Muscle layer of duodenum (tissue), 2 donors: ENCODE data around the gene FOXO3.
"Not testable (repeated sequence)": the region's sequence is repeated elsewhere in the genome, so short reads cannot be mapped to it uniquely, and the experiment has no call there.

Experiments
- H3K27ac ChIP-seq: one replicate; pipeline ENCODE4 v1.7.0; 2013; ENCODE audit warnings: mild to moderate bottlenecking, low read length
- H3K27me3 ChIP-seq: one replicate; pipeline ENCODE4 v1.7.0; 2013; ENCODE audit warnings: low read depth, mild to moderate bottlenecking, control low read depth, low read length
- H3K36me3 ChIP-seq, 2 donors: one replicate each; pipeline ENCODE4 v1.7.0; 2013; ENCODE audit warnings: low read length in 2 of 2, control low read depth in 1 of 2, mild to moderate bottlenecking in 1 of 2; ENCODE audit not compliant: insufficient read depth in 2 of 2, control insufficient read depth in 1 of 2
- H3K4me1 ChIP-seq, 2 donors: one replicate each; pipeline ENCODE4 v1.7.0; 2013; ENCODE audit warnings: low read length in 2 of 2, mild to moderate bottlenecking in 2 of 2, control low read depth in 1 of 2, moderate library complexity in 1 of 2; ENCODE audit not compliant: insufficient read depth in 2 of 2, control insufficient read depth in 1 of 2
- H3K4me3 ChIP-seq, 2 donors: one replicate each; pipeline ENCODE4 v1.7.0; 2013; ENCODE audit warnings: low read length in 2 of 2, low read depth in 1 of 2, mild to moderate bottlenecking in 1 of 2
- H3K9me3 ChIP-seq, 2 donors: one replicate each; pipeline ENCODE4 v1.7.0; 2013; ENCODE audit warnings: low read length in 2 of 2, control low read depth in 1 of 2, mild to moderate bottlenecking in 1 of 2; ENCODE audit not compliant: control insufficient read depth in 1 of 2
- donor health status: healthy.

Gene FOXO3

DNA sequence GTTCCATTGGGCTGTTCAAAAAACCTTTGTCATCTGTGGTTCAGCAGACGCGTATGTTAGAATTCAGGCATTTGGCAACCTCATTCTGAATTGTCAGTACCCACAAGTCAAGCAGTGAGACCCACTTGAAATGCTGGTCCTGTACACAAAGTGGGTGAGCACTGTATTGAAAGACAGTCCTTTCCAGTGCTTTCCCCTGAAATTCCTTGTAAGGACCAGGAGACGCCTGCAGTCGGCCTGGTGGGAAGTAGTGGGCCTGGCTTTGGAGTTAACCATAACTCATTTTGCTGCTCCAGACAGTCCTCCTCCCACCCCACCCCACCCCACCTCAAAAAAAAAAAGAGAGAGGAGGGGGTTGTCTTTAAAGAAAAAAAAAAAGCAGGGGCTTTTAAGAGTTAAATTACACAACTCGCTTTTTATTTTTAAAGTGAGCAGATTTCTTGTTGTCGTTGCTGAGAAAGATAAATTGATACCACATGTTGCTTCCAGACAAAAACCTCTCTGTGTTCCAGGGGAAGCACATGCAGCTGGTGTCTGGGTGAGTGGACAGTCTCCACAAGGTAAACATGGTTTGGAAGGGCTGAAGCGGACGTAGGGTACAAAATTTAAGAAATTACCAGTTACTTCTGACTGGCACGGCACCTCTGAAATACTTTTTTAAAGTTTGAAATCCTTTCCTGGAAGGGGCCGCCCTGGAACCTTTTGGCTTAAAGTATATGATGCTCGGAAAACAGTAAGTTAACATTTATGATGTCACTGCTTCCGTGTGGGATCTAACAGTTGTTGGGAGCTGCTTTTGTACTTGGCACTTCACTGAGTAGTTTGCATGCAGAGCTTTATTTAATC lies 95.3 kb downstream of the FOXO3 start:
- Histone ChIP-seq H3K27ac (peak overlapping the region; percentile 77), H3K27me3 (no peaks in the 10 kb centered on the region), H3K4me1 (peaks cover 39 to 50% of the 10 kb centered on the region in 2 donors), H3K4me3 (peak overlapping the region in 1 of 2 donors; percentile 26), H3K36me3 (no peaks in the 10 kb centered on the region), H3K9me3 (no peaks in the 10 kb centered on the region)

- Histone ChIP-seq H3K4me1 (peaks cover 39 to 49% of the 10 kb centered on the region in 2 donors), H3K4me3 (peak overlapping the region in 1 of 2 donors; percentile 26), H3K27ac (peak overlapping the region; percentile 77), H3K9me3 (no peaks in the 10 kb centered on the region), H3K27me3 (no peaks in the 10 kb centered on the region), H3K36me3 (no peaks in the 10 kb centered on the region)
These were observed 96.1 kb downstream of the FOXO3 start for GRCh38 chr6:108656836-108657235.

DNA sequence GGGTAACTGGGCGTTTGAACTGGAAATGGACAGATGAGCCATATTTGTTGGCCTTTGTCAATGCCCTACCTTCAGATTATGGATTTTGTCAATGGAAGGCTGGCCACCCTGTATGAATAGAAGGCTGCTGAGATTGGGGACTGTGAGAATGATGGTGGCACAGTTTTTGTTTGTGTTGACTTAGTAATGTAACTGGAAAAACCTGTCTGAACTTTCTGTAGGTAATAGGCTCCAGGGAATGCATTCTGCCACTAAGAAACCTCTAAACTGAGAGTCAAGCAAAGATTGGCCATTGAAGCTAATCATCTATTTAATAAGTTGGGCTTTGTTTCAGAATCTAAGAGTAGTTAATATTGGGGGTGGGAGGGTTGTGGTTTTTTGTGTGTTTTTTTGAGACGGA lies 97.5 kb downstream of the FOXO3 start:
- Histone ChIP-seq H3K27me3 (no peaks in the 10 kb centered on the region), H3K4me1 (peaks cover 31 to 47% of the 10 kb centered on the region in 2 donors), H3K27ac (no peak overlapping the region), H3K36me3 (no peaks in the 10 kb centered on the region), H3K4me3 (no peak overlapping the region), H3K9me3 (no peaks in the 10 kb centered on the region)

DNA sequence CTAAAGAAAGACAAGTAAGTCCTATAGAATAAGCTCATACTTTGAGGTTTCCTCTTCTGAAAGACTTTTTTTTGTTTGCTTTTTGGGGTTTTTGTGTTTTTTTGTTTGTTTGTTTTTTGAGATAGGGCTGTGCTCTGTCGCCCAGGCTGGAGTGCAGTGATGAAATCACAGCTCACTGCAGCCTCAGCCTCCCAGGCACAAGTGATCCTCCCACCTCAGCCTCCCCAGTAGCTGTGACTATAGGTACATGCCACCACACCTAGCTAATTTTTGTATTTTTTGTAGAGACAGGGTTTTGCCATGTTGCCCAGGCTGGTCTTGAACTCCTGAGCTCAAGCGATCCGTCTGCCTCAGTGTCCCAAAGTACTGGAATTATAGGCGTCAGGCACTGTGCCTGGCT lies 98.1 kb downstream of the FOXO3 start:
- not testable (repeated sequence) for H3K36me3 ChIP-seq, H3K9me3 ChIP-seq, H3K4me3 ChIP-seq, H3K27ac ChIP-seq, H3K27me3 ChIP-seq
- H3K4me1 ChIP-seq, result peaks cover 25 to 40% of the 10 kb centered on the region in 2 donors

DNA sequence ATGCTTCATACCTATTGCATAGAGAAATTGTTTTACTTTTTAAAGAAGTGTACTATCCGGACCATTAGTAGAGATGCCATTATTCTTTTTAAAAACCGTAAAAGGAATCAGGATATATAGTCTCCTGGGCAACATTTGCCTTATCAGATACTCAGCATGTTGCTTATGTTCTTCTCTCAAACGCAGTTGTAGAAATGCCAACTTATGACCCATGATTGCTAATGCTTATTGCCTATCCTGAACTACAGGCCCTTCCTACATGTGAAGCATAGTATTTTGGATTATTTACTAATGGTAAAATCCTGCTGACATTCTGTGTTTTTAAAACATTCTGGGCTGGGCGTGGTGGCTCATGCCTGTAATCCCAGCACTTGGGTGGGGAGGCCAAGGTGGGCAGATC lies 99.5 kb downstream of the FOXO3 start:
- Histone ChIP-seq H3K4me1 (peaks cover 19 to 27% of the 10 kb centered on the region in 2 donors), H3K4me3 (no peak overlapping the region), H3K27ac (no peak overlapping the region), H3K36me3 (peaks cover 6 to 11% of the 10 kb centered on the region in 2 donors), H3K27me3 (no peaks in the 10 kb centered on the region), H3K9me3 (no peaks in the 10 kb centered on the region)

DNA sequence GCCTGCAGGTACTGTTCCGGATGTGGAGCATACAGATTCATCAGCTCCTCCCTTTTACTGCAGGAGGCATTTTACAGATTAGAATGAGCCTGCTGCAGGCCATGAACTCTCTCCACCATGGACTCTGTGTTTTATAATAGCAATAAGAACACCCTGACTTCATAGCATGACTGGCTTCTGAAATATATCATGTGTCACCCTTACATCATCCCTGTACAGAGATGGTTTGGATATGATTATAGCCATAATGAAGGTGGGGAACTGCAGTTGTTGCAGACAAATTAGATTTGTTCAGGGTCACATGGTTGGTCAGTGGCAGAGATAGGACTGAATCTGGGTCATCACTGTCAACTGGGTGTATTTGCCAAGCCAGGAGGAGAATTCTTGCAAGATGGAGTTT lies 100.7 kb downstream of the FOXO3 start:
- no peaks in the 10 kb centered on the region for H3K27me3 ChIP-seq
- H3K4me1 ChIP-seq, result peaks cover 14 to 18% of the 10 kb centered on the region in 2 donors
- no peak overlapping the region for H3K4me3 ChIP-seq
- H3K36me3 ChIP-seq, result peaks cover 8 to 13% of the 10 kb centered on the region in 2 donors
- no peaks in the 10 kb centered on the region for H3K9me3 ChIP-seq
- no peak overlapping the region for H3K27ac ChIP-seq

- Histone ChIP-seq H3K36me3 (peaks cover 8 to 13% of the 10 kb centered on the region in 2 donors), H3K4me3 (no peak overlapping the region), H3K27ac (no peak overlapping the region), H3K4me1 (peaks cover 9 to 16% of the 10 kb centered on the region in 2 donors), H3K9me3 (no peaks in the 10 kb centered on the region), H3K27me3 (no peaks in the 10 kb centered on the region)
These were observed 101.3 kb downstream of the FOXO3 start for GRCh38 chr6:108661982-108662381.

GRCh38 chr6:108662702-108663101 lies 102.0 kb downstream of the FOXO3 start:
- Histone ChIP-seq H3K4me3 (no peak overlapping the region), H3K27me3 (no peaks in the 10 kb centered on the region), H3K9me3 (no peaks in the 10 kb centered on the region), H3K27ac (no peak overlapping the region), H3K36me3 (peaks cover 8 to 13% of the 10 kb centered on the region in 2 donors), H3K4me1 (peaks cover 8 to 17% of the 10 kb centered on the region in 2 donors)

DNA sequence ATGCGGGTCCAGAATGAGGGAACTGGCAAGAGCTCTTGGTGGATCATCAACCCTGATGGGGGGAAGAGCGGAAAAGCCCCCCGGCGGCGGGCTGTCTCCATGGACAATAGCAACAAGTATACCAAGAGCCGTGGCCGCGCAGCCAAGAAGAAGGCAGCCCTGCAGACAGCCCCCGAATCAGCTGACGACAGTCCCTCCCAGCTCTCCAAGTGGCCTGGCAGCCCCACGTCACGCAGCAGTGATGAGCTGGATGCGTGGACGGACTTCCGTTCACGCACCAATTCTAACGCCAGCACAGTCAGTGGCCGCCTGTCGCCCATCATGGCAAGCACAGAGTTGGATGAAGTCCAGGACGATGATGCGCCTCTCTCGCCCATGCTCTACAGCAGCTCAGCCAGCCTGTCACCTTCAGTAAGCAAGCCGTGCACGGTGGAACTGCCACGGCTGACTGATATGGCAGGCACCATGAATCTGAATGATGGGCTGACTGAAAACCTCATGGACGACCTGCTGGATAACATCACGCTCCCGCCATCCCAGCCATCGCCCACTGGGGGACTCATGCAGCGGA lies 102.9 kb downstream of the FOXO3 start:
- Histone ChIP-seq H3K4me1 (peaks cover 14 to 25% of the 10 kb centered on the region in 2 donors), H3K36me3 (peaks cover 8 to 13% of the 10 kb centered on the region in 2 donors)
- H3K27me3 ChIP-seq, H3K4me3 ChIP-seq, H3K9me3 ChIP-seq, H3K27ac ChIP-seq: not testable (repeated sequence)

- Histone ChIP-seq H3K27ac (no peak overlapping the region), H3K4me3 (no peak overlapping the region), H3K36me3 (peaks cover 8 to 13% of the 10 kb centered on the region in 2 donors), H3K27me3 (no peaks in the 10 kb centered on the region), H3K9me3 (no peaks in the 10 kb centered on the region), H3K4me1 (peaks cover 20 to 43% of the 10 kb centered on the region in 2 donors)
These were observed 104.9 kb downstream of the FOXO3 start for GRCh38 chr6:108665495-108666196.

DNA sequence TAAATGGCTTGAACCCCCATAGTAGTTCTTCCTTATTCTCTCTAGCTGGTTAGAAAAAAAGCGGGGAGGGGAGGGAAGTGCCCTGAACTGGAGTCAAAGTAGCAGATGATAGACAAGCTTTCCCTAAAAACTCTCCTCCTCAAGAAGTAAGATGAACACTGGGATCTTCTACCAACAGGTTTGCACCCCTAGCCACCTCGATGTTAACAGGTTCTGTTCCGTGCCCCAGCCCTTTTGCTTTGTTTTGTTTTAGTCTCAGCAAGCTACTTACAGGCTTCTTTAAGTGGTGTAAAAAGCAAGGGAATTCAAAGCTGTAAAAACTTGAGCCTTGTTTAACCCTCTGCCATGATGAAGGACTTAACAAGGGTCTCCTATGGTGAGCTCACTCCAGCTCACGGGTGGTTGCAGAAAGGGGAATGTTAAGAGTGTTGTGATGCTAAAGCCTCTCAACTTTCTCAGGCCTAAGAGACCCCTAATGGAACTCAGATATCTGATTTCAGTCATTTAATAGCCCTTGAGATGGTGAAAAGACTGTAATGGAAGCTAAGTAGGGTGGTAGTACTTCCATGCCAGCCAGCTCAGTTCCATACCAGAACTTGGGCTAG lies 106.0 kb downstream of the FOXO3 start:
- no peaks in the 10 kb centered on the region for H3K9me3 ChIP-seq
- H3K27ac ChIP-seq, result no peak overlapping the region
- H3K36me3 ChIP-seq, result peaks cover 8 to 13% of the 10 kb centered on the region in 2 donors
- no peaks in the 10 kb centered on the region for H3K27me3 ChIP-seq
- H3K4me3 ChIP-seq, result no peak overlapping the region
- peaks cover 20 to 49% of the 10 kb centered on the region in 2 donors for H3K4me1 ChIP-seq
